Sigmoid colon (tissue), 7 donors: ENCODE measurements around the gene KCNG2. TPM values are rescaled to one million over a fixed set of nuclear protein-coding genes. Genes with fewer than 3 reads are reported as not detected.

Source experiments
- DNase-seq: peaks from one replicate; pipeline ENCODE4 v3.0.0-alpha.2; 2019
- H3K27ac ChIP-seq, 4 donors: fragments of 200-600 bp; sonication (generic); one replicate each; pipeline ENCODE4 v1.5.1; 2016 to 2019; ENCODE audit warnings: mild to moderate bottlenecking in 1 of 4
- H3K27me3 ChIP-seq, 3 donors: fragments of 200-600 bp; sonication (generic); one replicate each; pipeline ENCODE4 v1.5.1; 2019; ENCODE audit warnings: mild to moderate bottlenecking in 1 of 3
- H3K36me3 ChIP-seq, 4 donors: fragments of 200-600 bp; sonication (generic); one replicate each; pipeline ENCODE4 v1.5.1; 2016 to 2019
- H3K4me1 ChIP-seq, 4 donors: fragments of 200-600 bp; sonication (generic); one replicate each; pipeline ENCODE4 v1.5.1; 2017 to 2019
- H3K4me3 ChIP-seq, 4 donors: fragments of 200-600 bp; sonication (generic); one replicate each; pipeline ENCODE4 v1.5.1; 2017 to 2019; ENCODE audit warnings: mild to moderate bottlenecking in 2 of 4, moderate library complexity in 1 of 4
- H3K9me3 ChIP-seq, 4 donors: fragments of 200-600 bp in 3 of 4; sonication (generic) in 3 of 4; one replicate each; pipeline versions ENCODE4 v1.5.1 to v1.6.1; 2013 to 2019
- CTCF ChIP-seq, 4 experiments: fragments of 450-650 bp in 3 of 4; fragments of 200-600 bp in 1 of 4; IDR thresholded peaks; one replicate each; pipeline ENCODE4 v1.5.1; 2016 to 2019; ENCODE audit warnings: antibody characterized with exemption in 4 of 4, mild to moderate bottlenecking in 3 of 4, moderate library complexity in 2 of 4
- EP300 ChIP-seq, 4 donors: sonication (generic); formaldehyde crosslinking; IDR thresholded peaks; one replicate each; pipeline ENCODE4 v1.6.1; 2017; ENCODE audit warnings: antibody characterized with exemption in 4 of 4
- POLR2A ChIP-seq, 2 donors: fragments of 450-650 bp; IDR thresholded peaks; one replicate each; pipeline ENCODE4 v1.6.1; 2016; ENCODE audit warnings: antibody characterized with exemption in 2 of 2, mild to moderate bottlenecking in 2 of 2, moderate library complexity in 2 of 2
- POLR2AphosphoS5 ChIP-seq, 4 donors: sonication (generic); formaldehyde crosslinking; IDR thresholded peaks; one replicate each; pipeline ENCODE4 v1.6.1; 2017; ENCODE audit warnings: antibody characterized with exemption in 4 of 4
- WGBS, 2 donors: extraction: QIAGEN DNeasy Blood & Tissue Kit; methylation state at CpG; one replicate each; pipeline ENCODE4 v1.1.7; 2013; 5-methylcytosine and 5-hydroxymethylcytosine counted together
- intact Hi-C: fragments of 100-400 bp; cut with DNase I; formaldehyde crosslinking; loops from one replicate; pipeline ENCODE4 v1.15.1; 2023
- polyA plus RNA-seq, 3 donors: library from polyadenylated mRNA; stranded (reverse); fragments of 200-250 nt; gene quantifications; one replicate each; pipeline ENCODE4 v1.2.3, GENCODE V29; 2013
- total RNA-seq, 4 donors: library from RNA; depleted of rRNA; stranded (reverse); fragments of >200 nt; gene quantifications; one replicate each; pipeline ENCODE4 v1.1.0, GENCODE V29; 2016
- donor health status: healthy with polysubstance abuse.
- donor health status: Bipolar disorder and iron deficiency.
- donor health status: healthy.

KCNG2 gene
- total and polyA plus RNA-seq, 7 donors = 0.15 to 0.41 TPM; not detected in 5

GRCh38 chr18:79884294-79884962 lies 86.7 kb downstream of the KCNG2 start:
- DNase-seq = peak; percentile 54
- no peaks in the 10 kb centered on the region for H3K4me1 ChIP-seq
- no peak for TF ChIP-seq POLR2AphosphoS5 (IDR thresholded peaks at IDR 0.05)
- no peak for TF ChIP-seq POLR2A (IDR thresholded peaks at IDR 0.05)
- no peak for TF ChIP-seq CTCF (IDR thresholded peaks at IDR 0.05)
- no peak for TF ChIP-seq EP300 (IDR thresholded peaks at IDR 0.05)
- no peak overlapping the region for H3K27ac ChIP-seq
- 85 to 92% methylated on average over 29 of the region's 29 CpGs for WGBS, 2 donors
- H3K9me3 ChIP-seq = peaks cover 0 to 9% (median 1%) of the 10 kb centered on the region in 4 donors
- intact Hi-C loops = no loop called here
- H3K36me3 ChIP-seq = no peaks in the 10 kb centered on the region
- no peak overlapping the region for H3K4me3 ChIP-seq
- peaks cover 0 to 6% (median 0%) of the 10 kb centered on the region in 3 donors for H3K27me3 ChIP-seq

- H3K27me3 ChIP-seq = peaks cover 0 to 6% (median 0%) of the 10 kb centered on the region in 3 donors
- DNase-seq = peak; percentile 49
- intact Hi-C loops = no loop called here
- no peak overlapping the region for H3K4me3 ChIP-seq
- no peaks in the 10 kb centered on the region for H3K4me1 ChIP-seq
- H3K36me3 ChIP-seq = no peaks in the 10 kb centered on the region
- H3K27ac ChIP-seq = no peak overlapping the region
- TF ChIP-seq POLR2AphosphoS5 (IDR thresholded peaks at IDR 0.05) (no peak), CTCF (IDR thresholded peaks at IDR 0.05) (no peak), POLR2A (IDR thresholded peaks at IDR 0.05) (no peak), EP300 (IDR thresholded peaks at IDR 0.05) (no peak)
- WGBS, 2 donors = 88 to 90% methylated on average over 25 of the region's 25 CpGs
- H3K9me3 ChIP-seq = peaks cover 0 to 12% (median 1%) of the 10 kb centered on the region in 4 donors
Measured at GRCh38 chr18:79884963-79885728, 87.4 kb downstream of the KCNG2 start.

- WGBS, 2 donors = 94 to 95% methylated on average over 30 of the region's 30 CpGs
- peaks cover 0 to 6% (median 0%) of the 10 kb centered on the region in 3 donors for H3K27me3 ChIP-seq
- TF ChIP-seq POLR2AphosphoS5 (IDR thresholded peaks at IDR 0.05) (no peak), POLR2A (IDR thresholded peaks at IDR 0.05) (no peak), CTCF (IDR thresholded peaks at IDR 0.05) (no peak), EP300 (IDR thresholded peaks at IDR 0.05) (no peak)
- peaks cover 0 to 25% (median 4%) of the 10 kb centered on the region in 4 donors for H3K9me3 ChIP-seq
- H3K36me3 ChIP-seq = no peaks in the 10 kb centered on the region
- H3K4me1 ChIP-seq = no peaks in the 10 kb centered on the region
- peak; percentile 57 for DNase-seq
- H3K4me3 ChIP-seq = no peak overlapping the region
- no peak overlapping the region for H3K27ac ChIP-seq
- intact Hi-C loops = no loop called here
Measured at GRCh38 chr18:79887181-79888000, 89.7 kb downstream of the KCNG2 start.

GRCh38 chr18:79888016-79888415 lies 90.3 kb downstream of the KCNG2 start:
- intact Hi-C loops = no loop called here
- Histone ChIP-seq H3K4me3 (no peak overlapping the region), H3K36me3 (no peaks in the 10 kb centered on the region), H3K27ac (no peak overlapping the region), H3K4me1 (no peaks in the 10 kb centered on the region), H3K9me3 (peaks cover 0 to 25% (median 4%) of the 10 kb centered on the region in 4 donors), H3K27me3 (peaks cover 0 to 6% (median 0%) of the 10 kb centered on the region in 3 donors)
- no peak for DNase-seq
- 89 to 96% methylated on average over 16 of the region's 16 CpGs for WGBS, 2 donors
- no peak for TF ChIP-seq CTCF (IDR thresholded peaks at IDR 0.05)
- no peak for TF ChIP-seq EP300 (IDR thresholded peaks at IDR 0.05)
